Measurements from ENCODE around the gene OCEL1.

Gene OCEL1

GRCh38 chr19:17210296-17210695, 15.7 kb upstream of the OCEL1 start:
- ChIA-PET CTCF (interaction anchor here (0.8 to 3.7 kb wide), 2 partner anchors 18 to 73 kb away, joined by 4 to 10 read pairs; no protein-coding TSS in a partner anchor), POLR2A (no interaction called here)
- no peaks in the 10 kb centered on the region for H3K9me3 ChIP-seq (ENCODE audit: control extremely low read depth in 1 of 5, control insufficient read depth in 4 of 5, insufficient read depth in 2 of 5, low read depth in 1 of 5, low read length in 4 of 5)
- 98% methylated on average over 14 of the region's 14 CpGs for WGBS (ENCODE audit: insufficient coverage)
- no peak for DNase-seq
- no peak overlapping the region for H3K4me3 ChIP-seq (ENCODE audit: control insufficient read depth in 1 of 7, extremely low read depth in 1 of 7, insufficient read depth in 4 of 7, low read depth in 2 of 7, low read length in 6 of 7)
- H3K27me3 ChIP-seq (replicated peaks in 2 of 5; ENCODE audit: control insufficient read depth in 4 of 5, insufficient read depth in 5 of 5, low read length in 4 of 5): no peaks in the 10 kb centered on the region
- H3K27ac ChIP-seq (ENCODE audit: insufficient read depth in 1 of 2, low read depth in 1 of 2, low read length in 2 of 2, poor library complexity in 1 of 2, severe bottlenecking in 2 of 2): no peak overlapping the region
- H3K4me1 ChIP-seq (ENCODE audit: control extremely low read depth in 1 of 4, control insufficient read depth in 4 of 4, insufficient read depth in 4 of 4, low read length in 3 of 4): peaks cover 0 to 9% (median 8%) of the 10 kb centered on the region in 4 experiments
- peaks cover 7 to 65% (median 46%) of the 10 kb centered on the region in 4 experiments for H3K36me3 ChIP-seq (ENCODE audit: control insufficient read depth in 4 of 4, insufficient read depth in 4 of 4, low read length in 3 of 4)

- Histone ChIP-seq H3K27me3 (replicated peaks in 2 of 5; ENCODE audit: control insufficient read depth in 4 of 5, insufficient read depth in 5 of 5, low read length in 4 of 5) (no peaks in the 10 kb centered on the region), H3K4me3 (ENCODE audit: control insufficient read depth in 1 of 7, extremely low read depth in 1 of 7, insufficient read depth in 4 of 7, low read depth in 2 of 7, low read length in 6 of 7) (no peak overlapping the region), H3K4me1 (ENCODE audit: control extremely low read depth in 1 of 4, control insufficient read depth in 4 of 4, insufficient read depth in 4 of 4, low read length in 3 of 4) (peaks cover 0 to 16% (median 15%) of the 10 kb centered on the region in 4 experiments), H3K9me3 (ENCODE audit: control extremely low read depth in 1 of 5, control insufficient read depth in 4 of 5, insufficient read depth in 2 of 5, low read depth in 1 of 5, low read length in 4 of 5) (no peaks in the 10 kb centered on the region), H3K27ac (ENCODE audit: insufficient read depth in 1 of 2, low read depth in 1 of 2, low read length in 2 of 2, poor library complexity in 1 of 2, severe bottlenecking in 2 of 2) (no peak overlapping the region), H3K36me3 (ENCODE audit: control insufficient read depth in 4 of 4, insufficient read depth in 4 of 4, low read length in 3 of 4) (peaks cover 7 to 54% (median 37%) of the 10 kb centered on the region in 4 experiments)
- CTCF ChIA-PET: no interaction called here
- no peak for DNase-seq
- WGBS (ENCODE audit: insufficient coverage): 98% methylated on average over 40 of the region's 58 CpGs
- POLR2A ChIA-PET: no interaction called here
Observed at GRCh38 chr19:17211547-17212446, 14.2 kb upstream of the OCEL1 start.

- H3K27me3 ChIP-seq (replicated peaks in 2 of 5; ENCODE audit: control insufficient read depth in 4 of 5, insufficient read depth in 5 of 5, low read length in 4 of 5): no peaks in the 10 kb centered on the region
- ChIA-PET POLR2A (no interaction called here), CTCF (no interaction called here)
- 95% methylated on average over 5 of the region's 5 CpGs for WGBS (ENCODE audit: insufficient coverage)
- no peaks in the 10 kb centered on the region for H3K9me3 ChIP-seq (ENCODE audit: control extremely low read depth in 1 of 5, control insufficient read depth in 4 of 5, insufficient read depth in 2 of 5, low read depth in 1 of 5, low read length in 4 of 5)
- DNase-seq: no peak
- peaks cover 0 to 16% (median 15%) of the 10 kb centered on the region in 4 experiments for H3K4me1 ChIP-seq (ENCODE audit: control extremely low read depth in 1 of 4, control insufficient read depth in 4 of 4, insufficient read depth in 4 of 4, low read length in 3 of 4)
- H3K4me3 ChIP-seq (ENCODE audit: control insufficient read depth in 1 of 7, extremely low read depth in 1 of 7, insufficient read depth in 4 of 7, low read depth in 2 of 7, low read length in 6 of 7): no peak overlapping the region
- H3K36me3 ChIP-seq (ENCODE audit: control insufficient read depth in 4 of 4, insufficient read depth in 4 of 4, low read length in 3 of 4): peaks cover 13 to 60% (median 39%) of the 10 kb centered on the region in 4 experiments
- no peak overlapping the region for H3K27ac ChIP-seq (ENCODE audit: insufficient read depth in 1 of 2, low read depth in 1 of 2, low read length in 2 of 2, poor library complexity in 1 of 2, severe bottlenecking in 2 of 2)
Observed at GRCh38 chr19:17213334-17213733, 12.7 kb upstream of the OCEL1 start.

- ChIA-PET CTCF (interaction anchor here (0.8 to 2.4 kb wide), 4 partner anchors 10 to 52 kb away, joined by 3 to 11 read pairs (median 4); partner anchors contain the start of gene BABAM1), POLR2A (interaction anchor here (0.6 to 1.6 kb wide), 4 partner anchors 11 to 52 kb away, joined by 3 to 10 read pairs (median 4); partner anchors contain the start of genes BABAM1 and OCEL1)
- peak overlapping the region; percentile 66 to 88 for H3K27ac ChIP-seq (ENCODE audit: insufficient read depth in 1 of 2, low read depth in 1 of 2, low read length in 2 of 2, poor library complexity in 1 of 2, severe bottlenecking in 2 of 2)
- H3K36me3 ChIP-seq (ENCODE audit: control insufficient read depth in 4 of 4, insufficient read depth in 4 of 4, low read length in 3 of 4): peaks cover 10 to 56% (median 35%) of the 10 kb centered on the region in 4 experiments
- no peak for DNase-seq
- H3K4me3 ChIP-seq (ENCODE audit: control insufficient read depth in 1 of 7, extremely low read depth in 1 of 7, insufficient read depth in 4 of 7, low read depth in 2 of 7, low read length in 6 of 7): peak overlapping the region; percentile 69 to 87 (median 80)
- peaks cover 0 to 16% (median 15%) of the 10 kb centered on the region in 4 experiments for H3K4me1 ChIP-seq (ENCODE audit: control extremely low read depth in 1 of 4, control insufficient read depth in 4 of 4, insufficient read depth in 4 of 4, low read length in 3 of 4)
- H3K9me3 ChIP-seq (ENCODE audit: control extremely low read depth in 1 of 5, control insufficient read depth in 4 of 5, insufficient read depth in 2 of 5, low read depth in 1 of 5, low read length in 4 of 5): no peaks in the 10 kb centered on the region
- WGBS (ENCODE audit: insufficient coverage): 32% methylated on average over 15 of the region's 16 CpGs
- no peaks in the 10 kb centered on the region for H3K27me3 ChIP-seq (replicated peaks in 2 of 5; ENCODE audit: control insufficient read depth in 4 of 5, insufficient read depth in 5 of 5, low read length in 4 of 5)
Observed at GRCh38 chr19:17214508-17215126, 11.4 kb upstream of the OCEL1 start.

GRCh38 chr19:17215127-17215971, 10.7 kb upstream of the OCEL1 start, which contains the start of gene USE1:
TSS of gene USE1 (plus strand) at chr19:17215357. CDS start at chr19:17215406, 49 bp downstream.
- H3K4me1 ChIP-seq (ENCODE audit: control extremely low read depth in 1 of 4, control insufficient read depth in 4 of 4, insufficient read depth in 4 of 4, low read length in 3 of 4): peaks cover 0 to 16% (median 16%) of the 10 kb centered on the region in 4 experiments
- ChIA-PET CTCF (interaction anchor here (0.8 to 2.4 kb wide), 5 partner anchors 11 to 77 kb away, joined by 3 to 11 read pairs (median 3); partner anchors contain the start of gene BABAM1), POLR2A (interaction anchor here (0.6 to 1.6 kb wide), 5 partner anchors 11 to 139 kb away, joined by 3 to 10 read pairs (median 5); partner anchors contain the start of genes BABAM1, MYO9B and OCEL1)
- H3K27ac ChIP-seq (ENCODE audit: insufficient read depth in 1 of 2, low read depth in 1 of 2, low read length in 2 of 2, poor library complexity in 1 of 2, severe bottlenecking in 2 of 2): peak within 1 kb of the TSS; percentile 66 to 88
- peak; percentile 91 to 95 (median 95) for DNase-seq
- no peaks in the 10 kb centered on the region for H3K9me3 ChIP-seq (ENCODE audit: control extremely low read depth in 1 of 5, control insufficient read depth in 4 of 5, insufficient read depth in 2 of 5, low read depth in 1 of 5, low read length in 4 of 5)
- WGBS (ENCODE audit: insufficient coverage): 3% methylated on average over 36 of the region's 56 CpGs
- no peaks in the 10 kb centered on the region for H3K27me3 ChIP-seq (replicated peaks in 2 of 5; ENCODE audit: control insufficient read depth in 4 of 5, insufficient read depth in 5 of 5, low read length in 4 of 5)
- H3K36me3 ChIP-seq (ENCODE audit: control insufficient read depth in 4 of 4, insufficient read depth in 4 of 4, low read length in 3 of 4): peaks cover 8 to 49% (median 31%) of the 10 kb centered on the region in 4 experiments
- H3K4me3 ChIP-seq (ENCODE audit: control insufficient read depth in 1 of 7, extremely low read depth in 1 of 7, insufficient read depth in 4 of 7, low read depth in 2 of 7, low read length in 6 of 7): peak within 1 kb of the TSS; percentile 69 to 87 (median 80)

- H3K4me1 ChIP-seq (ENCODE audit: control extremely low read depth in 1 of 4, control insufficient read depth in 4 of 4, insufficient read depth in 4 of 4, low read length in 3 of 4): peaks cover 0 to 16% (median 16%) of the 10 kb centered on the region in 4 experiments
- H3K27me3 ChIP-seq (replicated peaks in 2 of 5; ENCODE audit: control insufficient read depth in 4 of 5, insufficient read depth in 5 of 5, low read length in 4 of 5): no peaks in the 10 kb centered on the region
- H3K36me3 ChIP-seq (ENCODE audit: control insufficient read depth in 4 of 4, insufficient read depth in 4 of 4, low read length in 3 of 4): peaks cover 8 to 42% (median 26%) of the 10 kb centered on the region in 4 experiments
- peak overlapping the region in 1 of 2 experiments; percentile 88 for H3K27ac ChIP-seq (ENCODE audit: insufficient read depth in 1 of 2, low read depth in 1 of 2, low read length in 2 of 2, poor library complexity in 1 of 2, severe bottlenecking in 2 of 2)
- no peak for DNase-seq
- CTCF ChIA-PET: interaction anchor here (1.4 to 2.4 kb wide), 2 partner anchors 51 to 76 kb away, joined by 3 to 11 read pairs; partner anchors contain the start of gene BABAM1
- WGBS (ENCODE audit: insufficient coverage): 98% methylated on average over 11 of the region's 13 CpGs
- peak overlapping the region in 5 of 7 experiments; percentile 76 to 87 (median 80) for H3K4me3 ChIP-seq (ENCODE audit: control insufficient read depth in 1 of 7, extremely low read depth in 1 of 7, insufficient read depth in 4 of 7, low read depth in 2 of 7, low read length in 6 of 7)
- no peaks in the 10 kb centered on the region for H3K9me3 ChIP-seq (ENCODE audit: control extremely low read depth in 1 of 5, control insufficient read depth in 4 of 5, insufficient read depth in 2 of 5, low read depth in 1 of 5, low read length in 4 of 5)
- POLR2A ChIA-PET: interaction anchor here (0.9 to 1.6 kb wide), 2 partner anchors 10 to 140 kb away, joined by 5 to 10 read pairs; partner anchors contain the start of genes MYO9B and OCEL1
Observed at GRCh38 chr19:17216058-17216670, 9.9 kb upstream of the OCEL1 start.

Data from common myeloid progenitor, CD34-positive (primary cell).